SK-N-MC (cell line): ENCODE results near the gene ZNF385A.

Experiments
- EZH2 ChIP-seq: fragments of 200-600 bp; sonication (generic); IDR thresholded peaks from one replicate; pipeline ENCODE4 v1.6.1; 2017; ENCODE audit warnings: antibody characterized with exemption
- FOXP2 ChIP-seq: optimal IDR thresholded peaks from 2 replicates; pipeline ENCODE3; 2011; ENCODE audit warnings: mild to moderate bottlenecking, moderate library complexity; ENCODE audit not compliant: insufficient read depth; ENCODE audit errors: extremely low read length, control extremely low read depth
- POLR2AphosphoS5 ChIP-seq: IDR thresholded peaks from 2 replicates; pipeline ENCODE4 v1.6.1; 2012; ENCODE audit warnings: mild to moderate bottlenecking, low read depth, low read length, borderline replicate concordance

GRCh38 chr12:54426690-54427089 lies 42.2 kb upstream of the ZNF385A start:
- no peak for TF ChIP-seq EZH2
- no peak for TF ChIP-seq POLR2AphosphoS5
- TF ChIP-seq FOXP2: no peak
